GM23338 (cell line): ENCODE results near the gene BCAP29. TPM values are rescaled to one million over a fixed set of nuclear protein-coding genes. Genes with fewer than 3 reads are reported as not detected.

Source experiments
- CREB1 ChIP-seq: fragments of 250-450 bp; sonication (Bioruptor Pico); IDR thresholded peaks from 2 replicates; pipeline ENCODE4 v1.5.0; 2020; ENCODE audit warnings: low read depth, mild to moderate bottlenecking, moderate library complexity
- JUNB ChIP-seq: IDR thresholded peaks from one replicate; pipeline ENCODE4 v1.6.1; 2016; ENCODE audit warnings: antibody characterized with exemption; ENCODE audit not compliant: unreplicated experiment
- NANOG ChIP-seq: IDR thresholded peaks from 2 replicates; pipeline ENCODE4 v1.6.1; 2016; ENCODE audit warnings: antibody characterized with exemption, borderline replicate concordance
- POLR2AphosphoS5 ChIP-seq: IDR thresholded peaks from 2 replicates; pipeline ENCODE4 v1.6.1; 2016; ENCODE audit warnings: antibody characterized with exemption, low read depth
- REST ChIP-seq: IDR thresholded peaks from one replicate; pipeline ENCODE4 v1.6.1; 2018; ENCODE audit warnings: antibody characterized with exemption; ENCODE audit not compliant: unreplicated experiment
- polyA plus RNA-seq: library from polyadenylated mRNA; unstranded; fragments of >200 nt; fragmentation: Nextera tagmentation; extraction: Ambion mirVana; gene quantifications from 2 replicates; pipeline ENCODE4 v1.2.1, GENCODE V29; 2016
- total RNA-seq: library from RNA; depleted of rRNA; stranded (reverse); fragments of >200 nt; shearing (Covaris generic); gene quantifications from 2 replicates; pipeline ENCODE4 v1.2.3, GENCODE V29; 2014
- TF ChIP-seq, protein P1 (sequence below): fragments of 250-450 bp; sonication (Bioruptor Pico); IDR thresholded peaks from 2 replicates; pipeline ENCODE4 v1.5.0; 2020; ENCODE audit warnings: mild to moderate bottlenecking, moderate library complexity
- TF ChIP-seq, protein P2 (sequence below): IDR thresholded peaks from 2 replicates; pipeline ENCODE4 v1.6.1; 2016; ENCODE audit warnings: antibody characterized with exemption

BCAP29 gene
- total and polyA plus RNA-seq, 2 experiments from 2014 or later, result 18.4 to 24.0 TPM

GRCh38 chr7:107579554-107579884, 527 bp upstream of the BCAP29 start (continued):
- TF ChIP-seq, protein P1, sequence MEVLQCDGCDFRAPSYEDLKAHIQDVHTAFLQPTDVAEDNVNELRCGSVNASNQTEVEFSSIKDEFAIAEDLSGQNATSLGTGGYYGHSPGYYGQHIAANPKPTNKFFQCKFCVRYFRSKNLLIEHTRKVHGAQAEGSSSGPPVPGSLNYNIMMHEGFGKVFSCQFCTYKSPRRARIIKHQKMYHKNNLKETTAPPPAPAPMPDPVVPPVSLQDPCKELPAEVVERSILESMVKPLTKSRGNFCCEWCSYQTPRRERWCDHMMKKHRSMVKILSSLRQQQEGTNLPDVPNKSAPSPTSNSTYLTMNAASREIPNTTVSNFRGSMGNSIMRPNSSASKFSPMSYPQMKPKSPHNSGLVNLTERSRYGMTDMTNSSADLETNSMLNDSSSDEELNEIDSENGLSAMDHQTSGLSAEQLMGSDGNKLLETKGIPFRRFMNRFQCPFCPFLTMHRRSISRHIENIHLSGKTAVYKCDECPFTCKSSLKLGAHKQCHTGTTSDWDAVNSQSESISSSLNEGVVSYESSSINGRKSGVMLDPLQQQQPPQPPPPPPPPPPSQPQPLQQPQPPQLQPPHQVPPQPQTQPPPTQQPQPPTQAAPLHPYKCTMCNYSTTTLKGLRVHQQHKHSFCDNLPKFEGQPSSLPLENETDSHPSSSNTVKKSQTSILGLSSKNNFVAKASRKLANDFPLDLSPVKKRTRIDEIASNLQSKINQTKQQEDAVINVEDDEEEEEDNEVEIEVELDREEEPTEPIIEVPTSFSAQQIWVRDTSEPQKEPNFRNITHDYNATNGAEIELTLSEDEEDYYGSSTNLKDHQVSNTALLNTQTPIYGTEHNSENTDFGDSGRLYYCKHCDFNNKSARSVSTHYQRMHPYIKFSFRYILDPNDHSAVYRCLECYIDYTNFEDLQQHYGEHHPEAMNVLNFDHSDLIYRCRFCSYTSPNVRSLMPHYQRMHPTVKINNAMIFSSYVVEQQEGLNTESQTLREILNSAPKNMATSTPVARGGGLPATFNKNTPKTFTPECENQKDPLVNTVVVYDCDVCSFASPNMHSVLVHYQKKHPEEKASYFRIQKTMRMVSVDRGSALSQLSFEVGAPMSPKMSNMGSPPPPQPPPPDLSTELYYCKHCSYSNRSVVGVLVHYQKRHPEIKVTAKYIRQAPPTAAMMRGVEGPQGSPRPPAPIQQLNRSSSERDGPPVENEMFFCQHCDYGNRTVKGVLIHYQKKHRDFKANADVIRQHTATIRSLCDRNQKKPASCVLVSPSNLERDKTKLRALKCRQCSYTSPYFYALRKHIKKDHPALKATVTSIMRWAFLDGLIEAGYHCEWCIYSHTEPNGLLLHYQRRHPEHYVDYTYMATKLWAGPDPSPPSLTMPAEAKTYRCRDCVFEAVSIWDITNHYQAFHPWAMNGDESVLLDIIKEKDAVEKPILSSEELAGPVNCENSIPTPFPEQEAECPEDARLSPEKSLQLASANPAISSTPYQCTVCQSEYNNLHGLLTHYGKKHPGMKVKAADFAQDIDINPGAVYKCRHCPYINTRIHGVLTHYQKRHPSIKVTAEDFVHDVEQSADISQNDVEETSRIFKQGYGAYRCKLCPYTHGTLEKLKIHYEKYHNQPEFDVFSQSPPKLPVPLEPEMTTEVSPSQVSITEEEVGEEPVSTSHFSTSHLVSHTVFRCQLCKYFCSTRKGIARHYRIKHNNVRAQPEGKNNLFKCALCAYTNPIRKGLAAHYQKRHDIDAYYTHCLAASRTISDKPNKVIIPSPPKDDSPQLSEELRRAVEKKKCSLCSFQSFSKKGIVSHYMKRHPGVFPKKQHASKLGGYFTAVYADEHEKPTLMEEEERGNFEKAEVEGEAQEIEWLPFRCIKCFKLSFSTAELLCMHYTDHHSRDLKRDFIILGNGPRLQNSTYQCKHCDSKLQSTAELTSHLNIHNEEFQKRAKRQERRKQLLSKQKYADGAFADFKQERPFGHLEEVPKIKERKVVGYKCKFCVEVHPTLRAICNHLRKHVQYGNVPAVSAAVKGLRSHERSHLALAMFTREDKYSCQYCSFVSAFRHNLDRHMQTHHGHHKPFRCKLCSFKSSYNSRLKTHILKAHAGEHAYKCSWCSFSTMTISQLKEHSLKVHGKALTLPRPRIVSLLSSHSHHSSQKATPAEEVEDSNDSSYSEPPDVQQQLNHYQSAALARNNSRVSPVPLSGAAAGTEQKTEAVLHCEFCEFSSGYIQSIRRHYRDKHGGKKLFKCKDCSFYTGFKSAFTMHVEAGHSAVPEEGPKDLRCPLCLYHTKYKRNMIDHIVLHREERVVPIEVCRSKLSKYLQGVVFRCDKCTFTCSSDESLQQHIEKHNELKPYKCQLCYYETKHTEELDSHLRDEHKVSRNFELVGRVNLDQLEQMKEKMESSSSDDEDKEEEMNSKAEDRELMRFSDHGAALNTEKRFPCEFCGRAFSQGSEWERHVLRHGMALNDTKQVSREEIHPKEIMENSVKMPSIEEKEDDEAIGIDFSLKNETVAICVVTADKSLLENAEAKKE (CRISPR knock-in tag), result no peak
- TF ChIP-seq NANOG (no peak), POLR2AphosphoS5 (no peak), REST (no peak), JUNB (no peak), CREB1 (CRISPR knock-in tag) (no peak)
- TF ChIP-seq, protein P2, sequence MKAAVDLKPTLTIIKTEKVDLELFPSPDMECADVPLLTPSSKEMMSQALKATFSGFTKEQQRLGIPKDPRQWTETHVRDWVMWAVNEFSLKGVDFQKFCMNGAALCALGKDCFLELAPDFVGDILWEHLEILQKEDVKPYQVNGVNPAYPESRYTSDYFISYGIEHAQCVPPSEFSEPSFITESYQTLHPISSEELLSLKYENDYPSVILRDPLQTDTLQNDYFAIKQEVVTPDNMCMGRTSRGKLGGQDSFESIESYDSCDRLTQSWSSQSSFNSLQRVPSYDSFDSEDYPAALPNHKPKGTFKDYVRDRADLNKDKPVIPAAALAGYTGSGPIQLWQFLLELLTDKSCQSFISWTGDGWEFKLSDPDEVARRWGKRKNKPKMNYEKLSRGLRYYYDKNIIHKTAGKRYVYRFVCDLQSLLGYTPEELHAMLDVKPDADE, result no peak
